Stimulated activated CD4-positive, alpha-beta T cell treated with anti-CD3 and anti-CD28 coated beads, Interleukin-12 subunit alpha, Interleukin-12 subunit beta, amount 100 ng/mL, for 48 hours (primary cell): ENCODE results near the gene LCN9.
"Not testable (repeated sequence)": the region's sequence is repeated elsewhere in the genome, so short reads cannot be mapped to it uniquely, and the experiment has no call there.

Experiments
- DNase-seq, 3 donors: peaks; one replicate each; pipeline ENCODE4 v3.0.0-alpha.2; 2020; ENCODE audit warnings: low read depth in 2 of 3, low spot score in 1 of 3

Gene LCN9

GRCh38 chr9:135644631-135645218, 18.4 kb upstream of the LCN9 start:
- DNase-seq = no peak

DNA sequence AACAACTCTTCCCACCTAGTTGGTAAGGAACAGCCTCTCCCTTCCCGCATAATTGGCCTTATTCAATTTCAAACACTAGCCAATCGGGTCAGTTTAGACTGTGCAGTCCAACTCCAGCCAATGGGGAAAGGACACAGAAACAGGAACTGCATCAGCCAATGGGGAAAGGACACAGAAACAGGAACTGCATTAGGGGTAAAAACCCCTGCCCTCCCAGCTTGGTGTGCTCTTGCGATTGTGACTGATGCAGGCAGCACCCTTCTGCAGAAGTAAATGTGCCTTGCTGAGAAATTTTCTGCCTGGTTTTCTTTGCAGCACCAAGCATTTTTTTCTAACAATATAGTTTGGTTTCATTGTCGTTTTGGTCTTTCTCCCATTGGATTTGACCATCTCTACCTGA, 15.2 kb upstream of the LCN9 start:
- no peak for DNase-seq

GRCh38 chr9:135648494-135649410, 14.4 kb upstream of the LCN9 start:
- DNase-seq = no peak

GRCh38 chr9:135649508-135649907, 13.6 kb upstream of the LCN9 start:
- no peak for DNase-seq

DNA sequence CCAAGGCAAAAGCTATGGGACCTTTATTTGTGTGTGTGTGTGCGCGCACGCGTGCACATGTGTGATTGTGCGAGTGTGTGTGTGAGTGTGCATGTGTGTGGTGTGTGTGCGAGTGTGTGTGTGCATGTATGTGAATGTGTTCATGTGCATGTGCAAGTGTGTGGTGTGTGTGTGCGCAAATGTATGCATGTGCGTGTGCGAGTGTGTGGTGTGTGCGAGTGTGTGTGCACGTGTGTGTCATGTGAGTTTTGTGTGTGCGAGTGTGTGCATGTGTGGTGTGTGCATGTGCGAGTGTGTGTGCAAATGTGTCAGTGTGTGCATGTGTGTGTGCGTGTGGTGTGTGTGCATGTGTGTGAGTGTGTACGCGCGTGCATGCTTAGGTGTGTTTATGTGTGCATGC, 12.7 kb upstream of the LCN9 start:
- DNase-seq = no peak

GRCh38 chr9:135655317-135655716, 7.8 kb upstream of the LCN9 start:
- DNase-seq = no peak

- no peak for DNase-seq
These were observed 5.7 kb upstream of the LCN9 start for GRCh38 chr9:135657416-135657815.

- no peak for DNase-seq
These were observed 3.9 kb upstream of the LCN9 start for GRCh38 chr9:135659252-135659651.

DNA sequence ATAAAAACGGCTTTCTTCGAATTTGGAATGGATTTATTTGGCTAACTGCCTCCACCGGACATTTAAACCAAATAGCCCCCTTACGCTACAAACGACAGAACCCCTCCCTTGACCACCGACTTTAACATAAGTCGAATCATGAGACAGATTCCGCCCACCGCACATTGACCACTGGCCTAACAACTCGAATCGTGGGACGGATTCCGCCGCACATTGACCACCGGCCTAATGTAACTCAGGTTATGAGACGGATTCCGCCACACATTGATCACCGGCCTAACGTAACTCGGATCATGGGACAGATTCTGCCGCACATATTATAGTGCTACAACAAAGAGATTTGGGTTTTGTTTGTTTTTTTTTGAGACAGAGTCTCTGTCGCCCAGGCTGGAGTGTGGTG, 2.7 kb upstream of the LCN9 start:
- no peak for DNase-seq

DNA sequence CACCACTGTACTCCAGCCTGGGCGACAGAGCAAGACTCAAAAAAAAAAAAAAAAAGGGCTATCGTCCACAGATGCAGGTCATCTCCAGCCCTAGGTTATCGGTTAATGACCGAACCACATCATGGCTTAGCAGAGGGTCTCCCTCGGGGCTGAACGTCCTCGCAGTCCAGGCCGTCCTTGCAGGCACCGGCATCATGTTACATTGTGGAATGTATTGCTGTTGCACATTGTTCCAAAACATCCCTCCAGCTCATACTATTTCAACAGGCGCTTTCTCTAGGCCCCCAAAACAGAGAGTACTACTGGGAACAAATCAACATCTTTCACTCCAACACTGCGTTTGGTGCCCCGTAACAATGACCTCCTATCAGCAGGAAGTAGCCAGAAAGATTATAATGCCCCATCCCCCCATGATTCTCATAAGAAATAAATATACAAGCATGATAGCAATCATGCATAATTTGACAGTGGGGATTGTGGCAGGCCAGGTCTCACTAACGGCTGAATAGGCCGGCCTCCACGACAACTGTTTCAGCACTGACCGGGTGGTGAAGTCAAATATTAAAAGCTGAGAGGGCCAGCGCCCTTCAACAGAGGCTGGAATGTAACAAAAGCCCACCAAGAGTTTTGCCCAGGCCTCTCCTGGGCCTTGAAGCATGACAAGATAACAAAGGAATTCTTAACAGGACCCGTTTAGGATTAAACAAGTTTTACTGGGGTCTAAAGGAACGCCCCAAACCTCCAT, 1.1 kb upstream of the LCN9 start:
- no peak for DNase-seq

- no peak for DNase-seq
These were observed 302 bp downstream of the LCN9 start for GRCh38 chr9:135663451-135663770.

DNA sequence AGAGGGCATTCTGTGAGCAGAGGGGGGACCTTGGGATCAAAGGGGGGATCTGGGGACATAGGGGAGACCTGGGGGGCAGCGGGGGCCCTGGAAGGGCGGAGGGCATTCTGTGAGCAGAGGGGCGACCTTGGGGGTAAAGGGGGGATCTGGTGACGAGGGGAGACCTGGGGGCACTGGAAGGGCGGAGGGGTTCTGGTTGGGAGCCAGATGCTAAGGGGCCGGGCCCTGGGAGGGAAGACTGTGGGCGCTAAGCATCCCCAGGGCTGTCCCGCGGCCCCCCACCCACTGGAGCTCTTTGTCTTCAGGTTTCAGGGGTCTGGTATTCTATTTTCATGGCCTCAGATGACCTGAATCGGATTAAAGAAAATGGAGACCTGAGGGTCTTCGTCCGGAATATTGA, 748 bp downstream of the LCN9 start:
- no peak for DNase-seq

- no peak for DNase-seq
These were observed 1.2 kb downstream of the LCN9 start for GRCh38 chr9:135664266-135664665.

DNA sequence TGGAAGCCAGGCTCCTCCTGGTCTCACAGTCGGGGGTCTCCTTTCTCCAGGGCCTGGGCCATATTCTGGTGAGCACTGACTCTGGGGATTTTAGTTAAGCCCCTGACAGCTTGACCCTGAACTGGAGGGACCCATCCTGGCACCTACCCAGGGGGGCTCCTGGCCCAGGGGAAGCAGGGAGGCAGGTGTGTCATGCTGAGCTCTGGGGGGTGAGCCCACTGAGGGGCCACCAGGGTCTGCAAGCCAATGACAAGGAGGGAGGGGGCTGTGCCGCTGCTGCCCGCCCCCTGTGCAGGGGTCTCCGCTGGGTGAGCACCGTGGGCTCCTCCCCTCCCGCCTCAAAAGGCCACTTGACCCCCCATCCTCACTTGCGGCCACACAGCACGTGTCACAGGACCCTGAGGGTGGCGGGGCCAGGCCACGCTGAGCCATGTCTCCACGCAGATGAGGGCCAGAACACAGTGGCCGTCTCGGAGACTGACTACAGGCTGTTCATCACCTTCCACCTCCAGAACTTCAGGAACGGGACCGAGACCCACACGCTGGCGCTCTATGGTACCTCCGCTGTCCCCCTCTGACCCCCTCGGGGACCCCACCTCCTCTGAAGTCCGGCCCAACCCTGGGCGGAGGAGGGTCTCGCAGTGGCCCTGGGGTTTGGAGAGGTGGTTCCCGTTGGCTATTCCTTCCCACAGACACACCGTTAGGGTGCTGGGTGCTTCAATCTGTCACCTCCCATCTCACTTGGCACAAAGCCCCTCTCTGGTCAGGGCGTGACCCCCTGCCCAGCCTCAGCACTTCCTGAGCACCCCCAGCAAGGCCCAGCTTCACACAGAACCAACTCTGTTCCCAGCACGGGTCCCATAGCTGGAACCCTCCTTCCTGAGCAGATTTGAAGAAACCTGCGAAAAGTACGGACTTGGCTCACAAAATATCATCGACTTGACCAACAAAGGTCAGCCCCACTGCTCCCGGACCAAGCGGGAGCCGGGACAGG, 2.0 kb downstream of the LCN9 start:
- no peak for DNase-seq

- DNase-seq = no peak
These were observed 2.7 kb downstream of the LCN9 start for GRCh38 chr9:135665795-135666189.

DNA sequence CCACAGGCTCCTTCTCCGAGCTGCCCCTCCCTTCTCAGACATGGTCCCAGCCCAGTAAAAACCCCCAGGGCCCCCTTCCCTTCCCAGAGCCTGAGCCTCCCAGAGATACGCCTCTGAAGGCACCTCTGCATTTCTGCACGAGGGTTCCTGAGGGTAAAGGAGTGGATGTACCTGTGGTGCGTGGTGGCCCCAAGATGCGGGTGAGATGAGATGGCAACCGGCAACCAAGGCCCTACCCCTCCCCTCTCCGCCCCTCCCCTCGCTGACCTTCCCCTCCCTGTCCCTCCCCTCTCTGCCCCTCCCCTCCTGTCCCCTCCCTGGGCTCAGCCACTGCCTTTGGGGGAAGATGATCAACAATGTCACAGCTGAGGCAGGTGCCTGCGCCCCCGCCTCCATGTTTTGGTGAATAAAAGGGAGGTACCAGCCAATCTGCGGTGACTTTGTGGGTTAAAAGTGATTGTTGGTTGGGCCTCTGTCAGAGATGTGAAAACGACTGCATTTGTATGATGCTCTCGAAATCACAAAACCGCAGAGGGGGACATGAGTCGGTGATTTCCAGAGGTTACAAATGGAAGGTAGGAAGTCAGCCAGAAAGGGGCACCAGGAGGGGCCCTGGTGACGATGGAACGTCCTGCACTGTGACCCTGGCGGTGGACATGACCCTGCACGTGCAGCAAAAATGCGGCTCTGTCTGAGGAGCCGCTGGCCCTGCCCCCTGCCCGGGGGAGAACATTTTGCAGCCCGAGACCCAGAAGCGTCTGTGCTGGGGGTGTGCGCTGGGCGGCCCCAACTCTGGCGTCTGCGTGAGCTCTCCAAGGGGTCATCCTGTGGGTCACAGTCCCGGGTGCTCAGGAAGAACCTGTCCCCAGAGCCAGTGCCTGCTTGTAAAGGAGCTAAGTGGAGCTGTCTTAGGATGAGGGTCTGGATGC, 3.7 kb downstream of the LCN9 start:
- DNase-seq = no peak

GRCh38 chr9:135667463-135668001, 4.4 kb downstream of the LCN9 start:
- no peak for DNase-seq

DNA sequence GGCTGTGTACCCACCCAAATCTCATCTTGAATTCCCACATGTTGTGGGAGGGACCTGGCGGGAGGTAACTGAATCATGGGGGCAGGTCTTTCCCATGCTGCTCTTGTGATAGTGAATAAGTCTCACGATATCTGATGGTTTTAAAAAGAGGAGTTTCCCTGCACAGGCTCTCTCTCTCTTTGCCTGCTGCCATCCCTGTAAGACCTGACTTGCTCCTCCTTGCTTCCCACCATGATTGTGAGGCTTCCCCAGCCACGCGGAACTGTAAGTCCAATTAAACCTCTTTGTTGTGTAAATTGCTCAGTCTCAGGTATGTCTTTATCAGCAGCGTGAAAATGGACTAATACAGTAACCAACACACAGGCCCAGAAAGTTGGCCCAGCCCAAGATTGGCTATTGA, 5.9 kb downstream of the LCN9 start:
- not testable (repeated sequence) for DNase-seq

- no peak for DNase-seq
These were observed 6.6 kb downstream of the LCN9 start for GRCh38 chr9:135669616-135670285.
